T-helper 1 cell treated with Interleukin-12 subunit alpha and Interleukin-12 subunit beta and Interleukin-4 antibody, amounts not matched to agents 30 ng/mL and 1 ng/mL, for 36 hours (primary cell): ENCODE measurements around the gene TBXA2R. TPM values are rescaled to one million over a fixed set of nuclear protein-coding genes. Genes with fewer than 3 reads are reported as not detected.

ENCODE experiments used
- intact Hi-C: fragments of 100-400 bp; cut with micrococcal nuclease; formaldehyde crosslinking; loops from one replicate; pipeline ENCODE4 v1.15.1; 2024
- total RNA-seq: library from RNA; stranded (reverse); gene quantifications from 2 replicates; pipeline ENCODE4 v1.2.3, GENCODE V29; 2022

TBXA2R gene
- total RNA-seq, 1 donor from 2014 or later, result 1.1 TPM

DNA sequence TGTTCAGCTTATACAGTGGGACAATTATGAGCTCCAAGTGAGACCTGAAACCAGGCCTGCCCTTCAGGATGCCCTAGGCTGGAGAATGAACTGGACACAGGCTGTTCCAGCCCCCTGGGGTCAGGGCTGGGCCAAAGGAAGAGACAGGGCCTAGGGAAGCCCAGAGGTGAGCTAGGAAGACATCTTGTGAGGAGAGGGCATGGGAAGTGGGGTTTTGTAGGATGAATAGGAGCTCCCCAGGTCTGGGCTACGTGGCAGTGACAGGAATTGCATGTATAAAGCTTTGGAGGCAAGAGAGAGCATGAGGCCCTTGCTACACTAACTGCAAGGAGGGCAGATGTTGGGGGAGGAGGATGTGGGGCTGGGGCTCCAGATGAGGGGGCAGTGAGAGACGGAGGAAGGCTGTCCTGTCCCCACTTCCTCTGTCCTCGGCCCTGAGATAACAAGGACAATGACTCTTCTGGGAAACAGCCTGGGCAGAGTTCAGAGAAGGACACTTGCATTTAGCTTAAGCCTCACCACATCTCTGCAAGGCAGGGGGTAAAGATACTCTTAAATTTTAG, 1.5 kb upstream of the TBXA2R start:
- intact Hi-C loops, result loop anchor here (5.0 kb wide), 1 partner anchor 36 kb away; the partner anchor contains the start of gene HMG20B

DNA sequence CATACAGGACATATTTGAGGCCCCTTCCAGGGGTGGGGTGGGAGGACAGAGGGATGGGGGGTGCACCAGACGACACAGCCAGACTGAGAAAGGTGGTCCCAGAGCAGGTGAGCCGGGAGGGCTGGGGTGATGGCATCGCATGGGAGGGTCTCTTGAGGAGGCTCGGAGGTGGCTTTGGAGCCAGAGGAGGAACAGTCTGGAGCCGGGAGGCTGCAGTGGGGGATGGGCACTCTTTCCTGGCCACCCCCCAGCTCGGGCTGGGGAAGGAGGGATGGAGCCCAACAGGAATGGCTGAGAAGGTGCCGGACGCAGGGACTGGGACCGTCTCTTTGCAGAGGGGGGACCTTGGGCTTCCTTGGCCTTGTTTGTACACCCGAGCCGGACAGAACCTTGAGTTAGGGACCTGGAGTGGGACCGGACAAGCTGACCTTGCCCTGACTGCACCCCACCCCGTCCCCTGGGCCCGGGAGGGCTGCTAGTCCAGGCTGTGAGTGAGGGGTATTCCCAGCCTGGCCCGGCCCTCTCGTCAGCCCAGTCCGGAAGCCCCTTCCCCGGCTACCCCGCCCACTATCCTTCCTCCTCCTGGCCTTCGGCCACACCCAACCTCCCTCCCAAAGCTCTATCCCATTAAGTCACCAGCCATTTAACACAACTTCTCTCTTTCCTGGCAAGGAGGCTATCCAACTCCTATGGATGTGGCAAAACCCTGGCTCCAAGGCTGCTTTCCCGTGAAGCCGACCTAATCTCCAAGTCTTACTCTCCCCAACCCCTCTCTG, 816 bp upstream of the TBXA2R start:
- intact Hi-C loops, result loop anchor here (5.0 kb wide), 1 partner anchor 35 kb away; the partner anchor contains the start of gene HMG20B

DNA sequence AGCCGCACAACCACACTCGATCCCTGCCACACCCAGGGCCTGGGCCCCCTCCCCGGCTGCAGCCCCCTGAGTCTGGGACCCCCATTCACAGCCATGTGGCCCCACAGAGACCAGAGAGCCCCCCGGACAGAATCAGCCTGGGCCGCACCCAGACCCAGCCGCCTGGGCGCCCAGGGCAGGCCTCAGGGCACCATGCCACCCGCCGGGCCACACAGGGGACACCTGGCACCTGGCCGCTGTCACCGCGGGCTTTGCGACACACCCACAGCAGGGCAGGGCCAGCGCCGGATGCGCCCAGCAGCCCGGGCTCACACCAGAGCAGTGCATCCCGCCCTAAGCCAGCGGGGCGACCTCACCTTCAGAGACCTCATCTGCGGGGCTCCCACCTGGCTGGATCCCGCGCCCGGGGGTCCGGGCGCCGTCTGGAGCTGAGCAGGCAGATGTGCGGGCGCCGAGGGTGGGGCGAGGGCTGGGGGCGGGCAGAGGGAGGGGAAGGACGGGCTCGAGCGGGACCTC, 443 bp downstream of the TBXA2R start:
- intact Hi-C loops, result loop anchor here (5.0 kb wide), 1 partner anchor 34 kb away; the partner anchor contains the start of gene HMG20B

DNA sequence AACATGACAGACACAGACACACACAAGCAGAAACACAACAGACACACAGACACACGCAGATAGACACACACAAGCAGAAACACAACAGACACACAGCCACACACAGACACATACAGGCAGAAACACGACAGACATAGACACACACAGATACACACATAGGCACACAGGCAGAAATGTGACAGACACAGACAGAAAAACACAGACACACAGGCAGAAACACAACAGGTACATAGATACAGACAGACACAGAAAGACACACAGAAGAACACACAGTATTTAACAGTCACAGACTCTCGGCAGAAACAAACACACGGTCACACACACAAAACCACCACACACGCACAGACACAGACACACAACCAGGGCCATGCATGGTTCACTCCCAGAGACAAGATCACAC, 905 bp downstream of the TBXA2R start:
- intact Hi-C loops, result loop anchor here (5.0 kb wide), 1 partner anchor 33 kb away; the partner anchor contains the start of gene HMG20B

DNA sequence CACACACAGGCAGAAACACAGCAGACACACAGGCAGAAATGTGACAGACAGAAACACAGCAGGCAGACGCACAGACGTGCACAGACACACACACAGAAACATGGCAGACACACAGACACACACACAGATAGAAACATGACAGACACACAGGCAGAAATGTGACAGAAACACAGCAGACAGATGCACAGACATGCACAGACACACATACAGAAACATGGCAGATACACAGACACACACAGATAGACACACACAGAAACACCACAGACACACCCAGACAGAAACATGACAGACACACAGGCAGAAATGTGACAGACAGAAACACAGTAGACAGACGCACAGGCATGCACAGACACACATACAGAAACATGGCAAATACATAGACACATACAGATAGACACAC, 1.3 kb downstream of the TBXA2R start:
- intact Hi-C loops, result loop anchor here (5.0 kb wide), 1 partner anchor 33 kb away; the partner anchor contains the start of gene HMG20B

DNA sequence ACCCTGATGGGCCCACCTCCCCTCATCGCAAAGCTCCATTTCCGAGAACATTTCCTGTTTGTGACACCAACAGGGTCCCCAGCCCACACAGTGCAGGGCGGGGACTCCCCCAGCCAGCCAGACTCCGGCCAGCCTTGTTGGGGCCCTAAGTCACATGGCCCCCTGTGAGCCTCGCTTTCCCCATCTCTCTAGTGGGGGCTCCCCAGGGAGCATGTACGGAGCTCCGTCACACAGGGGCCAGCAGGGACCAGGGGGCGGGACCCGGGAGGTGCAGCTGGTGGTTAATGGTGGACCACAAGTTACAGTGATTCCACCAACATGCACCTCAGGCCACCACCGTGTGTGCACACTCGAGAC, 1.7 kb downstream of the TBXA2R start:
- intact Hi-C loops, result loop anchor here (5.0 kb wide), 1 partner anchor 33 kb away; the partner anchor contains the start of gene HMG20B

DNA sequence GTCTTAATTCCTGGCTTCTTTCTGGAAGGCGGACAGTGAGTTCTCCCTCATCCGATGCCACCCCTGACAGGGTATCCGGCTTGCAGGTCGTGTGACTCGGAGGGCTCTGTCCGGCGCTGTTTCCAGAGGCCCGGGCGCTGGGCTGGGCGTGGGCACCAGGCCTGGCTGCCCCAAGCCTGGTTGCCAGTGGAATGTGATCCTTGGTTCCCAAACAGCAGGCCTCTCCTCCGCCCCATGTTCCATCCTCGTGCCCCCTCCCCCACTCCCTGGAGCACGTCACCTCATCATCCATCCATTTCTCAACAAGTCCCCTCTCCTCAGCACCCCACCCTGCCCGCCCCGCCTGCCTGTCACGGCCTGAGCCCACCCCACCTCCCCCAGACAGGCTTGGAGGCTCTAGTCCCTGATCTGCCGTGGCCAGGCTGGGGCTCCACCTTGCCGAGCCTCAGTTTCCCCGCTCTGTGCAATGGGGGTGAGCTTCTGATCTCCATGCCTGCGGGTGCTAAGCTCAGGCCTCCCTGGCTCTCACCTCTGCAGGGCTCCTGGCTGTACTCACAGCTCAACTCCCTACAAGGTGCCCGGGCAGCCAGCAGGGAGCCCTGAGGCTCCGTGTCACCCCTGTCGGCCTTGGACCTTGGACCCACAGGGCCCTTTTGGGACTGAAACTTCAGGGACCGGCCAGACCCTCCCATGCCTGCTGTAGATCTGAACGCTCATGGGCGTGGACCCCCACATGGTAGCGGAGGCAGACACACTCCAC, 2.3 kb downstream of the TBXA2R start:
- intact Hi-C loops, result no loop called here

DNA sequence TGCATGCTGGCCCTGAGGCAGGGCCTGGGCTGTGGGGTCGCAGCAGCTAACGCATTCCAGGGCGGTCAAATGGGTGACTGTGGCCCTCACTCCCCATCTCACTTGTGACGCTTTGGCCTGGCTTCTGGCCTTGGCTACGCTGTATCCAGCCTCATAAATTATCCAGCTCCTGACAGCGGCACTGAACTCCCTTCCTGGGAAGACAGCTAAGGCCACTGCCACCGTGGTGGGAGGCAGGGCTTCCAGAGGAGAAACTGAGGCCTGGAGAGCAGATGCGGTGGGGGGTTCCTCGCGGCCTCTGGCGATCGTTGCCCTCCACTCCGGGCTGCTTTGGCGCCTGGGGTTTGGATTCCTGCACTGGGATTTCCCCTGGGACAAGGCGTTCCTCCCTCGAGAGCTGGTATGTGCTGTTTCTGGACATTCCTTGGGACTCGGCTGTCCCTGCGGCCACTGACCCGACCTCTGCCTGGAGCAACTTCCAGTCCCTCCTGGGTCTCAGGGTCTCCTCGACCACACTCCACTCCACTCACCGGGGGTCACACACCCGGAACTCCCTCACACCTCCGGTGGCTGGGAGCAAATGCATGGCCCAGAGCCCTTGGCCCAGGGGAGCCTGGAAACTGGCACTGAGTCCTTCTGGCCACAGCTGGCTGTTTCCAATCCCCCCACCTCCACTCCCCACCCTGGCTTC, 3.4 kb downstream of the TBXA2R start:
- intact Hi-C loops, result no loop called here

DNA sequence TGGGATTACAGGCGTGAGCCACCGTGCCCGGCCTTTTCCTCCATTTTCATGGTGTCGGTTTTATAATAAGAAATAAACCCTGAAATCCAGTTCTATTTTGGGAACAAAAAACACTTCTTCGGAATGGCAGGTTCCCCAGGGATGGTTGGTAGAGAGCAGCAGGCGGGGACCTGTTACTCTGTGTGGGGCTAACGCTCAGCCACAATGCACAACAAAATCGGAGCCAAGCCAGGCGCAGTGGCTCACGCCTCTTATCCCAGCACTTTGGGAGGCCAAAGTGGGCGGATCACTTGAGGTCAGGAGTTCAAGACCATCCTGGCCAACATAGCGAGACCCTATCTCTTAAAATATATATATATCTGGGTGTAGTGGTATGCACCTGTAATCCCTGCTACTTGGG, 5.7 kb downstream of the TBXA2R start:
- intact Hi-C loops, result no loop called here

DNA sequence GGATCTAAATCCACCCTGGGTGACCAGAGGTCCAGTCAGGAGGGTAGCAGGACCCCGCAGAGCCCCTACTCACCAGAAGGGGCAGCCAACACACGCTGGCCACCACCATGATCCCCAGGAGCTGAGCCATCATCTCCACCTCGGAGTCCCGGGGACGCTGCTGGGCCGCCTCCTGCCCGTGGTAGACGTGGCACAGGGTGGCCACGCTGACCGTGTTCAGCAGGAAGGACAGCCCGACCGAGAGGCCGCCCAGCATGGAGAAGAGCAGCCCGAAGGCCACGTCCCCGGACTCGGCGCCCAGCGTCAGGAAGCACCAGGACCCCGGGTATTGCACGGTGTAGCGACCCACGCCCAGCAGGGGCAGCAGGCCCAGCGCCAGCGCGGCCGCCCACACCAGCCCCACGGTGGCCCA, 6.9 kb downstream of the TBXA2R start:
- intact Hi-C loops, result no loop called here

DNA sequence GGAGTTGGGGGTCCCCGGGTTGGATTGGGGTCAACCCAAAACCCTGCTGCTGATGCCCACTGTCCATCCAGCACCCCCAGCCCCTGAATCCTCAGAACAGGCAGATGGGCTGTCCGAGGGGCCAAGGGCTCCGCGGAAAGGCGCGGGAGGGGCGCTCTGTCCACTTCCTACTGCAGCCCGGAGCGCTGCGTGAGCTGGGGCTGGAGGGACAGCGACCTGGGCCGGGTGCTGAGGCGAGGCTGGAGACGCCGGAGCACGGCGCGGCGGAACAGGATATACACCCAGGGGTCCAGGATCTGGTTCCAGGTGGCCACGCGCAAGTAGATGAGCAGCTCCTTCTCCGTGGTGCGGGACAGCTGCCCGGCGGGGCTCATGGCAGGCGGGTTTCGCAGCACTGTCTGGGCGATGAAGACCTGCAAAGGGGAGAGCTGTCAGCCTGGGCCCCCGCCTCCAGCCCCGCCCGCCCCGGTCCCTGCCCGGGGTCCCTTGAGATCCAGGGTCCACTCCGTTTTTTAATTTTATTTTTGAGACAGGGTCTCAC, 11.1 kb downstream of the TBXA2R start:
- intact Hi-C loops, result no loop called here

DNA sequence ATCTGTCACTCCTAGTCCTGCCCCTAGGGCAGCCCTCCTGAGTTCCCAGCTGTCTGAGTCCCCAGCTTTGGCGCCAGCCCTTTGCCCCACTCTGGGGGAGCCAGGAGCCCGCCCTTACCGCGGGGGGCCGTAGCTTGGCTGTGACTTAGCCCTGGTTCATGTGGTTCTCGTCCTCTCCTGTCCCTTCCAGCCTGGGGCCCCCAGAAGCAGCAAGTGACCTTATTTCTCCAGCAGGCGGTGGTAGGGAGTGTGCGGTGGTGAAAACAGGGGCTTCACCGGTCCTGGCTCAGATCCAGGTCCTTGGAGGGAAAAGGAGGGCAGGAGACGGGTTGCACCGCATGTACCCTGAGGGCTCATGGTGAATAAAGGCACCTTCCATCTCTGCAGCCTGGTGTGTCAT, 13.5 kb downstream of the TBXA2R start:
- intact Hi-C loops, result no loop called here

DNA sequence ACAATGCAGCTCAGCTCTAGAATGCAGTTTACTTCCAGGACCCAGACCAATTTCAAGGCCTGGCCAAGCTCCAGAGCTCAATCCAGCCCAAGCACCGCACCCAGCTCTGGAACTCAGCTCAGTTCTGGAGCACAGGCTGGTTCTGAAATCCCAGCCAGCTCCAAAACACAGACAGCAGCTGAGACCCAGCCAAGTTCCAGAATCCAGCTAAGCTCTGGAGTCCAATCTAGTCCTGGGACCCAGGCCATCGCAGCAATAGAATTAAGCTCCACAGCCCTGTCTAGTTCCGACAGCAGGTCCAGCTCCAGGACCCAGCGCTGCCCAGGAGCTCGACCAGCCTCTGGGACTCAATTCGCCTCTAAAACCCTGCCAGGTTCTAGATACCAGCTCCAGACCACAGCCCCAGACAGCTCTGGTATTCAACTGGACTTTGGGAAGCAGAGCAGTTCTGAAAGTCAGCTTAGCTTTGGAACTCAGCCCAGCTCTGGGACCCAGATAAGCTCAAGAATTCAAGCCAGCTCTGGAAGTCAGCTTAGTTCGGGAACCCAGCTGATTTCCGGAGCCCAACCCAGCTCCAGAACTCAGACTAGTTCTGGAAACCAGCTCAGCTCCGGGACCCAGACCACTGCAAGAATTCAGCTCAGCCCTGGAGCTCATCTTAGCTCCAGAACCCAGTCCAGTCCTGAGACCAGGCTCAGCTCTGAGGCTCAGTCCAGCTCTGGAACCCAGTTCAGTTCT, 14.6 kb downstream of the TBXA2R start:
- intact Hi-C loops, result no loop called here

DNA sequence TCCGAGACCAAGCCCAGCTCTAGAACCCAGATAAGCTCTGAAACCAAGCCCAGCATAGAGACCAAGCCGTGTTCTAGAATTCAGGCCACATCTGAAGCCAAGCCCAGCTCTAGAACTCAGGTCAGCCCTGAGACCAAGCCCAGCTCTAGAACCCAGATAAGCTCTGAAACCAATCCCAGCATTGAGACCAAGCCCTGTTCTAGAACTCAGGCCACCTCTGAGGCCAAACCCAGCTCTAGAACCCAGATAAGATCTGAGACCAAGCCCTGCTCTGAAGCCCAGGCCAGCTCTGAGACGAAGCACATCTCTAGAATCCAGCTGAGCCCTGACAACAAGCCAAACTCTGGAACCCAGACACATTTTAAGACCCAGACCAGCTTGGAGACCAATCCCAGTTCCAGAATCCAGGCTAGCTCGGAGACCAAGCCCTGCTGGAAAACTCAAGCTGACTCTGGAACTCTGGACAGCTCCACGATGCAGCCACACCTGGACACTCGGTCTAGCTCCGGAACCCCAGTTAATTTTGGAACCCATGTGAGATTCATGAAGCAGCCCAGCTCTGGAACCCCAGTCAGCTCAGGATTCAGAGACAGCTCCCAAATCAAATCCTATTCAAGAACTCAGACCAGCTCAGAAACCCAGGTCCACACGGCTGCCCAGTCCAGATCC, 15.6 kb downstream of the TBXA2R start:
- intact Hi-C loops, result no loop called here

DNA sequence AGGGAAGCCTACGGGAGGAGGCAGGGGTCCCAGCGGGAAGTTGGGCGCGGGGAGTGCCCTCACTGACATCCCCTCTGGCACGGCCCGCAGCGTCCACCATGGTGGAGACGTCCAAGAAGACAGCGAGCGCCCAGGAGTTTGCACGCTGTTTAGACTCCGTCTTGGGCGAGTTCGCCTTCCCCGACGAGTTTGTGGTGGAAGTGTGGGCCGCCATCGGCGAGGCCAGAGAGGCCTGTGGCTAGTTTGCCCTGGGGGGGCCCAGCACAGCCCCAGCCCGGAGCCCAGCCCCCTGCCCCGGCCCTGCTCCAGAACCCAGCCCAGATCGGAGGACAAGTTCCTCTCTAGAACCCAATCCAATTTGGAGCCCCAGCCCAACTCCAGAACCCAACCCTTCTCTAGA, 16.7 kb downstream of the TBXA2R start:
- intact Hi-C loops, result no loop called here

DNA sequence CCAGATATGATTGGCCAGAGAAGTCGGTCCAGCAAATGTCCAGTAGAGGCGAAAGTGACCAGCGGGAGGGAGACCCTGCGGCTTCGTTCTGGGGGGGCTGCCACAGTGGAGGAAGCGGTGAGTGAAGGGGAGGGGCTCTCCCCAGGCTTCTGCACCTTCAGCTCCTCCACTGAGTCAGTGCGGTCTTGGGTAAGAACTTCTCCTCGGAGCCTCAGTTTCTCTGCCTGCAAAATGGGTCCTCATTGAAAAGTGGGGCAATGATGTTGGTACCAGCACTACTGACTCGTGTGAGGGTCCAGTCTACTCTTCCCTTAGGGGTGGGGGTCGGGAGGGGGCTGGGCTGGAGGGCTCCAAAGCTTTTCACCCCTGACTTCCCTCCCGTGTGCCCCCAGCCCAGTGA, 17.2 kb downstream of the TBXA2R start:
- intact Hi-C loops, result no loop called here

DNA sequence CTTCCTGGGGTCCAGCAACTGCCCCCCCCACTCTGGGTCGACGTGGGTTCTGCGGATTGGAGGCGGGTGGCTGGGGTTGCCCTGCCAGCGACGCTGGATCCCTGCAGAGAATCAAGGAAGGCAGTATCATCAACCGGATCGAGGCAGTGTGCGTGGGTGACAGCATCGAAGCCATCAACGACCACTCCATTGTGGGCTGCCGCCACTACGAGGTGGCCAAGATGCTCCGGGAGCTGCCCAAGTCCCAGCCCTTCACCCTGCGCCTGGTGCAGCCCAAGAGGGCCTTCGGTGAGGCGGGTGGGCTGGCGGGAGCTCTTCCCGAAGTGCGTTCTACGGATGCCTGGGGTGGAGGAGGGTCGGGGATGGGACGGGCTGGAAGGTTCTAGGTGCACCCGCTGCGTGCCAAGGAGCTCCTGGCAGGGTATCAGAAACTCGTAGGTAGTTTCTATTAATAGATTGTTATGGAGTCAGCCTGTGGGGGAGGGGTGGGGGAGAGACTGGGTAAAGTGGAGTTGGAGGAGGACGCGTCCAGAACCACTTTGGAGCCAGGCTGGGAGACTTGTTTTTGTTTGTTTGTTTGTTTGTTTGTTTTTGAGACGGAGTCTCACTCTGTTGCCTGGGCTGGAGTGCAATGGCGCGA, 19.8 kb downstream of the TBXA2R start:
- intact Hi-C loops, result loop anchor here (1.0 kb wide), 1 partner anchor 119 kb away; no protein-coding TSS in a partner anchor

DNA sequence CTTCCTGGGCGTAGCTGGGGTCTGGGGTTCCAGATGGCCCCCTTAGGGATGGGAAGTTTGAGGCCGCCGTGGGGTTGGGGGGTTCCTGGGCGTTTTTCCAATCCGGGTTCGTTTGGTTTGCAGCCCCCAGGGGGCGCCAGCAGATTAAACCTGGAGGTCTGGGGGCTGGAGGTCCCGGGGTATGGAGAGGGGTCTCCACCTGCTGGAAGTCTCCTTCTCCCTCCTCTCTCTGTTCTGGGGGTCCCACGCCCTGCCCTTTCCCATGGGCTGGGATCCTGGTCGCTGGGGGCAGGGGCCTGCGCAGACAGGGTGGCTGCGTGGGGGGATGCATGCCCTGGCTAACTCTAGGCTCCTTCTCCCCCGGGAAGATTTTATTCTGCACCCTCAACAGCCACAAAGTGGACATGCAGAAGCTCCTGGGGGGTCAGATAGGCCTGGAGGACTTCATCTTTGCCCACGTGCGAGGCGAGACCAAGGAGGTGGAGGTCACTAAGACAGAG, 20.5 kb downstream of the TBXA2R start:
- intact Hi-C loops, result loop anchor here (1.0 kb wide), 1 partner anchor 120 kb away; no protein-coding TSS in a partner anchor
